Osteocyte (in vitro differentiated cells): ENCODE results near the gene DACH1. TPM values are rescaled to one million over a fixed set of nuclear protein-coding genes. Genes with fewer than 3 reads are reported as not detected.

Experiments
- DNase-seq: peaks from one replicate; pipeline ENCODE4 v3.0.0; 2021; ENCODE audit warnings: mixed read lengths; ENCODE audit not compliant: unreplicated experiment; ENCODE audit errors: extremely low spot score
- H3K27ac Mint-ChIP-seq: one replicate; pipeline ENCODE4 v1.8.0; 2021; ENCODE audit warnings: mild to moderate bottlenecking, mixed read lengths; ENCODE audit not compliant: unreplicated experiment
- H3K27me3 Mint-ChIP-seq: one replicate; pipeline ENCODE4 v1.8.0; 2021; ENCODE audit warnings: mixed read lengths; ENCODE audit not compliant: unreplicated experiment
- H3K36me3 Mint-ChIP-seq: one replicate; pipeline ENCODE4 v1.8.0; 2021; ENCODE audit warnings: mixed read lengths; ENCODE audit not compliant: unreplicated experiment
- H3K4me1 Mint-ChIP-seq: one replicate; pipeline ENCODE4 v1.8.0; 2021; ENCODE audit warnings: mixed read lengths; ENCODE audit not compliant: unreplicated experiment
- H3K4me3 Mint-ChIP-seq: one replicate; pipeline ENCODE4 v1.8.0; 2021; ENCODE audit warnings: mild to moderate bottlenecking, moderate library complexity, mixed read lengths; ENCODE audit not compliant: unreplicated experiment
- H3K9me3 Mint-ChIP-seq: one replicate; pipeline ENCODE4 v1.8.0; 2021; ENCODE audit warnings: mixed read lengths; ENCODE audit not compliant: unreplicated experiment
- CTCF ChIP-seq: fragments of 200-600 bp; sonication (generic); IDR thresholded peaks from 2 replicates; pipeline ENCODE4 v1.5.0; 2021; ENCODE audit warnings: antibody characterized with exemption, mild to moderate bottlenecking, moderate library complexity
- total RNA-seq: library from RNA; stranded (reverse); gene quantifications from 2 replicates; pipeline ENCODE4 v1.2.1, GENCODE V29; 2021

DACH1 gene
- total RNA-seq, 1 donor from 2014 or later, result 0.54 TPM

GRCh38 chr13:71814806-71815360 lies 52.1 kb downstream of the DACH1 start:
- H3K27me3 Mint-ChIP-seq, result peaks cover 5% of the 10 kb centered on the region
- TF ChIP-seq CTCF, result no peak
- H3K4me1 Mint-ChIP-seq, result no peaks in the 10 kb centered on the region
- DNase-seq, result no peak
- H3K4me3 Mint-ChIP-seq, result no peak overlapping the region
- H3K9me3 Mint-ChIP-seq, result no peaks in the 10 kb centered on the region
- no peaks in the 10 kb centered on the region for H3K36me3 Mint-ChIP-seq
- no peak overlapping the region for H3K27ac Mint-ChIP-seq

- H3K9me3 Mint-ChIP-seq, result no peaks in the 10 kb centered on the region
- H3K4me3 Mint-ChIP-seq, result no peak overlapping the region
- no peak overlapping the region for H3K27ac Mint-ChIP-seq
- H3K36me3 Mint-ChIP-seq, result no peaks in the 10 kb centered on the region
- peaks cover 6% of the 10 kb centered on the region for H3K27me3 Mint-ChIP-seq
- no peaks in the 10 kb centered on the region for H3K4me1 Mint-ChIP-seq
- no peak for DNase-seq
- no peak for TF ChIP-seq CTCF
Observed at GRCh38 chr13:71813187-71813586, 53.8 kb downstream of the DACH1 start.

GRCh38 chr13:71811344-71811743 lies 55.7 kb downstream of the DACH1 start:
- Mint-ChIP-seq H3K27ac (no peak overlapping the region), H3K4me1 (no peaks in the 10 kb centered on the region), H3K4me3 (no peak overlapping the region), H3K27me3 (peaks cover 6% of the 10 kb centered on the region), H3K9me3 (no peaks in the 10 kb centered on the region), H3K36me3 (no peaks in the 10 kb centered on the region)
- TF ChIP-seq CTCF, result no peak
- DNase-seq, result no peak

DNA sequence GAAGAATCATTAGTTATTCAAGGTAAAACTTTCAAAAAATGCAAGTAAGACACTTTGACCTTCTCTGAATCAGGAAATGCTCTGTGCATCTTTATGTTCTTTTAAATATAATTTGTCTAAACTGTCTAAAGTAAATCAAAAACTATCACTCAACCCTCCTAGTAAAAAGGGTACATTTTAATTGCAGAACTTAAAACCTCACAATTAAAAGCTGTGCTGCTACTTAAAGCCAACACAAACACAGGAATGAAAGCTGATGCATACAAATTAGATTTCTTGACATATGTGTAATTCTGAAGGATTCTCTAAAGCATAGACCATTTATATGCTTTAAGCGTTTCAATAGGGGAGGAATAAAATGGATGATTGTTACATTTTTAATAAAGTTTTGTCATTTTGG lies 58.3 kb downstream of the DACH1 start:
- H3K27ac Mint-ChIP-seq, result no peak overlapping the region
- H3K9me3 Mint-ChIP-seq, result no peaks in the 10 kb centered on the region
- no peak overlapping the region for H3K4me3 Mint-ChIP-seq
- H3K4me1 Mint-ChIP-seq, result no peaks in the 10 kb centered on the region
- no peaks in the 10 kb centered on the region for H3K36me3 Mint-ChIP-seq
- no peak for DNase-seq
- no peak for TF ChIP-seq CTCF
- H3K27me3 Mint-ChIP-seq, result peaks cover 6% of the 10 kb centered on the region

- TF ChIP-seq CTCF, result no peak
- Mint-ChIP-seq H3K4me1 (no peaks in the 10 kb centered on the region), H3K27ac (no peak overlapping the region), H3K4me3 (no peak overlapping the region), H3K27me3 (peaks cover 5% of the 10 kb centered on the region), H3K36me3 (no peaks in the 10 kb centered on the region), H3K9me3 (no peaks in the 10 kb centered on the region)
- no peak for DNase-seq
Observed at GRCh38 chr13:71806886-71807285, 60.1 kb downstream of the DACH1 start.
